ENCODE data around the gene RAB13. TPM values are rescaled to one million over a fixed set of nuclear protein-coding genes. Genes with fewer than 3 reads are reported as not detected.

Gene RAB13
- total and polyA plus RNA-seq, 2 of the 8 experiments (the other 6 are each of a cell fraction or from before 2014, with no cell fraction given) = 70.5 to 157 TPM

GRCh38 chr1:153995202-153995601 is 9.1 kb upstream of the RAB13 start:
- Histone ChIP-seq H3K36me3 (ENCODE audit: control insufficient read depth in 2 of 4, insufficient read depth in 4 of 4, low read length in 3 of 4) (peaks cover 14 to 45% (median 28%) of the 10 kb centered on the region in 4 experiments), H2BK5ac (ENCODE audit: low read depth, low read length) (no peak overlapping the region), H3K23ac (ENCODE audit: insufficient read length) (no peak overlapping the region), H3K23me2 (ENCODE audit: low read depth, low read length) (peaks cover 9% of the 10 kb centered on the region), H3K4me3 (ENCODE audit: extremely low read depth in 1 of 4, insufficient read depth in 2 of 4, low read depth in 3 of 4, low read length in 4 of 4) (no peak overlapping the region), H3K14ac (ENCODE audit: insufficient read length) (no peak overlapping the region), H3K9ac (replicated peaks in 1 of 4; ENCODE audit: extremely low read depth in 1 of 4, low read depth in 3 of 4, low read length in 3 of 4) (no peak overlapping the region), H3K9me3 (ENCODE audit: insufficient read depth in 2 of 2, low read depth in 1 of 2, low read length in 1 of 2) (peaks cover 0 to 3% of the 10 kb centered on the region in 2 experiments; a peak in 1 of 4 replicates), H3K18ac (ENCODE audit: extremely low read depth, low read length) (no peak overlapping the region), H4K8ac (ENCODE audit: extremely low read depth, insufficient read depth, low read length) (no peak overlapping the region), H4K5ac (ENCODE audit: insufficient read length, low read depth, low read length) (no peak overlapping the region), H4K20me1 (replicated peaks in 1 of 2; ENCODE audit: control insufficient read depth in 1 of 2, insufficient read depth in 2 of 2, low read length in 2 of 2) (peaks cover 0 to 8% of the 10 kb centered on the region in 2 experiments), H2BK20ac (ENCODE audit: low read length) (no peak overlapping the region), H3K56ac (replicated peaks; ENCODE audit: insufficient read length, low read depth, low read length) (no peak overlapping the region), H3K27ac (ENCODE audit: low read depth, low read length) (no peak overlapping the region), H2AFZ (ENCODE audit: low read length) (no peak overlapping the region), H2AK5ac (ENCODE audit: low read depth, low read length) (no peak overlapping the region), H3K79me2 (ENCODE audit: control insufficient read depth in 1 of 2, insufficient read depth in 2 of 2, low read length in 2 of 2) (peaks cover 0 to 19% of the 10 kb centered on the region in 2 experiments; a peak in 3 of 4 replicates), H4K91ac (replicated peaks; ENCODE audit: insufficient read length, low read length) (no peak overlapping the region), H3K4ac (replicated peaks; ENCODE audit: insufficient read length, low read depth, low read length) (no peak overlapping the region), H2BK120ac (replicated peaks; ENCODE audit: low read depth, low read length) (no peak overlapping the region), H2BK12ac (ENCODE audit: low read depth, low read length) (no peak overlapping the region), H3K4me1 (replicated peaks in 1 of 4; ENCODE audit: control insufficient read depth in 3 of 4, insufficient read depth in 4 of 4, low read length in 3 of 4) (peaks cover 0 to 8% (median 3%) of the 10 kb centered on the region in 4 experiments; a peak in 4 of 7 replicates), H2BK15ac (ENCODE audit: low read length) (no peak overlapping the region), H3K4me2 (ENCODE audit: insufficient read depth in 1 of 2, low read depth in 2 of 2, low read length in 2 of 2) (no peak overlapping the region), H3K79me1 (ENCODE audit: low read depth, low read length) (no peaks in the 10 kb centered on the region), H3K27me3 (replicated peaks in 1 of 4; ENCODE audit: control insufficient read depth in 3 of 4, extremely low read depth in 1 of 4, insufficient read depth in 3 of 4, low read length in 3 of 4) (no peaks in the 10 kb centered on the region)
- FAIRE-seq (no peak), DNase-seq (ENCODE audit: low read depth in 1 of 2, low spot score in 2 of 2) (no peak)
- POLR2A ChIA-PET (ENCODE audit: partially characterized antibody) = interaction anchor here (0.6 to 13.2 kb wide), 13 partner anchors 7 to 440 kb away, joined by 3 to 454 read pairs (median 7); partner anchors contain the start of genes CREB3L4, CRTC2, JTB and RAB13
- CTCF ChIA-PET (ENCODE audit: partially characterized antibody) = interaction anchor here (1.2 to 1.4 kb wide), 2 partner anchors 9 to 151 kb away, joined by 3 to 5 read pairs; partner anchors contain the start of gene RAB13
- TF ChIP-seq KDM1A (IDR thresholded peaks at IDR 0.05; ENCODE audit: borderline replicate concordance, low read length) (no peak), USF2 (IDR thresholded peaks at IDR 0.05; ENCODE audit: low read length) (no peak), POLR2A (IDR thresholded peaks at IDR 0.05; ENCODE audit: control extremely low read depth in 1 of 2, low read depth in 2 of 2, low read length in 2 of 2) (no peak)
- 96% methylated on average over 3 of the region's 3 CpGs; no CpG with 5 or more reads in 1 of the 2 experiments for WGBS, 2 experiments (ENCODE audit: extremely low coverage in 1 of 2, insufficient coverage in 1 of 2, insufficient read length in 1 of 2, insufficient replicate concordance in 2 of 2, low coverage in 1 of 2, low lambda C conversion rate in 2 of 2, missing lambda C conversion rate in 1 of 2)

Measured in H1 (cell line).